GM18951 (cell line): Measurements from ENCODE around the gene MAP3K14.
"Not testable (repeated sequence)": the region's sequence is repeated elsewhere in the genome, so short reads cannot be mapped to it uniquely, and the experiment has no call there.

Experiments used
- POLR2A ChIP-seq: IDR thresholded peaks from 4 replicates; pipeline ENCODE4 v1.6.1; 2011; ENCODE audit warnings: mild to moderate bottlenecking; ENCODE audit not compliant: insufficient read length, insufficient read depth; ENCODE audit errors: extremely low read depth
- in situ Hi-C: fragments of 300-500 bp; cut with MboI; formaldehyde crosslinking; loops from one replicate; pipeline ENCODE4 v1.12.0; 2022; ENCODE audit warnings: low sequenced_read_pairs, mixed read lengths, inconsistent platforms; ENCODE audit not compliant: unreplicated experiment

MAP3K14 gene

DNA sequence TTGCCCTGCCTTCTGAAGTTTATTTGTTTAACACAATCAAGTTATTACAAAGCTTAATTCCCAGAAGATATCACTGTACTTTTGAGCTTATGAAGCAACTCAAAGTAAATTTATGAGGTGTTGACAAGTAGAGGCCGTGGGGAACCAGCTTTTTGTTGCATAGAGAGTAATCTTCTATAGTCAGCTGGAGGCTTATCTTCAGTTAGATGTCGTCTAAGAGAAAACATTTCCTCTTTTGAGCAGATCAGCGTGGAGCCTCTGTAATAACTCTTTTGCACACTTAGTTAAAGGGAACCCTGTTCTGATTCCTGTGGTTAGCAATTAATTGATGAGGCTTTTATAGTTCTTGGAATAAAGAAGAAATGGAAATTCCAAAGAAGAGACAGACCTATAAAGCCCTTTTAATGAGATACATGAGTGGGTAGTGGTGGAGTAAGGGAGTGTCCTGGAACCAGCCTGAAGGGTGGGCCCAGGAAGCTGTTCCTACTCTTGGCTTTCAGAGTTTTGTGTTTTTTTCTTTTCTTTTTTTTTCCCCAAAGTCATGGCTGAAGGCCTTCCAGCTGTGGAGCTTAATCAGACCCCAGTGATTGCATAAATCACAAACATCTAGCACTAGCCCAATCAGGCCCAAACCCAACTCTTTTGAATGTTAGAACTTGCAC is 28.9 kb upstream of the MAP3K14 start:
- TF ChIP-seq POLR2A, result no peak
- in situ Hi-C loops, result no loop called here

DNA sequence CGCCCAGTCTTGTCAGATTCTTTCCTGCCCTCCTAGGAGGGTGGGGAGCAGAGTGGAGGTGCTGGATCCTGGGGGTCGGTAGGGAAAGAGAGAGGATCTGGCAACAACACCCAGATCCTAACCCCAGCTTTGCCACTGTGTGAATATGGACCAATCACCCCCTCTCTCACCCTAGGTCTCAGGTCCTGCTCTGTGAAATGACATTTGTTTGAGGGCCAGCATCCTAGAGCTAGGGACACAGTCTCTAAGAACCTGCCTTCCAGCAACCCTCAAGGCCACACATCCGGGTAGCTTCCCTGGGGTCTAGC is 28.4 kb upstream of the MAP3K14 start:
- in situ Hi-C loops, result no loop called here
- TF ChIP-seq POLR2A, result no peak

DNA sequence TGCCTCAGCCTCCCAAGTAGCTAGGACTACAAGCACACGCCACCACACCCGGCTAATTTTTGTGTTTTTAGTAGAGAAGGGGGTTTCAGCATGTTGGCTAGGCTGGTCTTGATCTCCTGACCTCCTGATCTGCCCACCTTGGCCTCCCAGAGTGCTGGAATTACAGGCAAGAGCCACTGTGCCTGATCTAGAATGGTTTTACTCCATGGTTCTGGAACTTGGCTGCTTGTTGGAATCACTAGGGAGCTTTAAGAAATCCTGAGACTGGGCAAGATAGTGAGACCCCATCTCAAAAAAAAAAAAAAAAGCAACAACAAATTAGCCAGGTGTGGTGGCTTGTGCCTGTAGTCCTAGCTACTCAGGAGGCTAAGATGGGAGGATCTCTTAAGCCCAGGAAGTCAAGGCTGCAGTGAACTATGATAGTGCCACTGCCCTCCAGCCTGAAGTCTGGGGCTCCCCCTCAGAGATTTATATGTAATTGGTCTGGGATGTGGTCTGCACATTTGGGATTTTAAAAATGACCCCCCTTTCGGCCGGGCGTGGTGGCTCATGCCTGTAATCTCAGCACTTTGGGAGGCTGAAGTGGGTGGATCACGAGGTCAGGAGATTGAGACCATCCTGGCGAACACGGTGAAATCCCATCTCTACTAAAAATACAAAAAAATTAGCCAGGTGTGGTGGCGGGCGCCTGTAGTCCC is 27.3 kb upstream of the MAP3K14 start:
- in situ Hi-C loops, result not testable (repeated sequence)

DNA sequence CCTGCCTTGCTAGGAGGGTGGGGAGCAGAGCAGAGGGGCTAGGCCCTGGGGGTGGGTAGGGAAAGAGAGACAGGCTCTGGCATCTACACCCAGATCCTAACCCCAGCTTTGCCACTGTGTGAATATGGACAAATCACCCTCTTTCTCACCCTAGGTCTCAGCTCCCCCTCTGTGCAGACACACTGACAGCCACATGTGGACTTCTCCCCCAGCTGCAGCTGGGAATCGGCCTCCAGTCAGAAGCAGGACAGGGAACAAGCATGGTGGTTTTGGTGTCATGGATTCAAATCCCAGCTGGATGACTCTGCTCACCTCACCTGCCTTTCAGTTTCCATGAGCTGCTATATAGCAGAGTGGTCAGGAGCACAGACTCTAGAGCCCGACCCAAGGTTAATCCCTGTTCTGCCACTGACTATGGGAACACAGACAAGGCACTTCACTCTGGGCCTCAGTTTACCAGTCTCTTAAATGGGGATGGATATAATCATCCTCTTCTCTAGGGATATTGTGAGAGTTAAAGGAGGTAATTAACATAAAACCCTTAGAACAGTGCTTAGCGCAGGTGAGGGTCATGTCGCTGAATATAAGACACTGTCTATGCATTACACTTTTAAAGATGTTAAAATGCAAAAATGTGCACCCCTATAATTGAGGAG is 26.2 kb upstream of the MAP3K14 start:
- TF ChIP-seq POLR2A, result no peak
- in situ Hi-C loops, result no loop called here

DNA sequence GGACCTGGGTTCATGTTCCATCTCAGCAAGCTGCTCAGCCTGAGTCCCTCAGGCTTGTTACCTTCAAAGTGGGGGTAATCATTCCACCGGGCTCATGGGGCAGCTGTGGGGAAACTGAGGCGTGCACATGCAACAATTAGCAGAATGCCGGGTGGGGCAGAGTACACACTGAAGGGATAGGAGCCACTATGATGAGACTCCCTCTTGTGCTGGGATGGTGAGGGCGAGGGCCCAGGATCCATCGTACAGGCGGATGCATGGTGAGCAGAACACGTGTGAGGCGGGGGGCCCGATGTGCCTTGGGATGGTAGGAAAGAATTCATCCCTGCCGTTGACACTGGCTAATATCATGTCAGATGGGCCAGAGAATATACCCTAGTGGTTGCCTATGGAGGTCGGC is 25.5 kb upstream of the MAP3K14 start:
- in situ Hi-C loops, result no loop called here
- TF ChIP-seq POLR2A, result no peak

DNA sequence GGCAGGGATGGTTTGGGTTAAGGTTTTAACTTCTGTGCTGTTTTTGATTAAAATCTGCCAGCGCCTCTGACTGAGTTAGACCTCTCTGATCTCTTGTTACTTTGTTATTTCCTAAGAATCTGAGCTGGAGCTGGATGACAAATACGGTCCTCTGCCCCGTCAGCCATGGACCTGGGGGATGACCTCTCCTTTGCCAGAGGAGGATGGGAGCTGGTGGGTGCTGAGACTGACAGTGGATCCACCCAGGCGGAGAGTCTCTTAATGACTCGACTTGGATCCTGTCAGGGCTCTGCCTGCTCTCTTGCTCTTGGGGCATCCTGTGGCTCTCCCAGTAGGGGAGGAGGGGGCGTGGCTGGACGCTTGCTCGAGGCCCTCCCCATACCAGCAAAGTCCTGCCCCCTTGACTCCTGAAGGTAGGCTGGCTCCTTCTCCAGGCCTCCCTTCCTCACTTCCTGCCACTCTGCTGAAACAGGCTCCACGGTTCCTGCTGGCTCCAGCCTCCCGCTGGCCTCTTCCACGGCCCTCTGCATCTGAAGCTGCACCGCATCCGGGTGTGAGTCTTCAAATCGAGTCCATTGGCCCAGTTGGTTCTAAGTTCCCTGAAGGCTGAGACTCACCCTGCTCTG is 24.8 kb upstream of the MAP3K14 start:
- TF ChIP-seq POLR2A, result no peak
- in situ Hi-C loops, result no loop called here

DNA sequence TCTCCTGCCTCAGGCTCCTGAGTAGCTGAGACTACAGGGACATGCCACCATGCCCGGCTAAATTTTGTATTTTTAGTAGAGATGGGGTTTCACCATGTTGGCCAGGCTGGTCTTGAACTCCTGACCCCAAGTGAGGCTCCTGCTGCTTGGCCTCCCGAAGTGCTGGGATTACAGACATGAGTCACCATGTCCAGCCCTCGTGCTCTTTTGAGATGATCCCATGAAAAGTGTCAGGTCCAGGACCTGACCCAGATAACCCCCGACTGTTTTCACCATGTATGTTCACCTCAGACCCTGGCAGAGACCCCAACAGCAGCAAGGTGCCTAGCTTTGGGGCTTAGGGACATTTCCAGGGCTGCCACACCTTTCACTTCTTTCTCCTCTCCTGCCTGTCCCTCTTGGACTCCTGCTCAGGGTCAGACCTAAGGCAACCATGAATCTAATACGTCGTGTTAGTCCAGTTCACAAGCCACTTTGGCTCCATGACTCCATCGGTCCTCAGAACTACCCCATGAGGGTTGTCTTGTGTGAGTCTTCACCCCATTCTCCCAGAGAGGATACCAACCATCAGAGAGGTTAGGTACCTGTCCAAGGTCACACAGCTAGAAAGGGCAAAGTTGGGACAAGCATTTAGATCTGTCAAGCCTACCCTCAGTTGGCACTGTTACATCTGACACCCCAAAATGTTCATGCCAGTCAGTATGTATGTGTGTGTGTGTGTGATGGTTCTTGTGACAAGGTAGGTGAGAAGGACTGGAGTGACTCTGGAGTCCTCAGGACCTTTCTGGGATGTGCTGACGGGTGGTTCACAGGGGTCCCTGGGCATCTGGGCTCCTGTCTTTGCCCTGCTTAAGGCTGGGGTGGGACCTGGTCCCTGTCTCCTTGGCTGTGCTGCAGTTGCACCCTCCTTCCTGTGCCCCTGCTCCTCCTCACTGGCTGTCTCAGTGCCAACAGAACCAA is 23.1 kb upstream of the MAP3K14 start:
- no peak for TF ChIP-seq POLR2A
- in situ Hi-C loops, result no loop called here

DNA sequence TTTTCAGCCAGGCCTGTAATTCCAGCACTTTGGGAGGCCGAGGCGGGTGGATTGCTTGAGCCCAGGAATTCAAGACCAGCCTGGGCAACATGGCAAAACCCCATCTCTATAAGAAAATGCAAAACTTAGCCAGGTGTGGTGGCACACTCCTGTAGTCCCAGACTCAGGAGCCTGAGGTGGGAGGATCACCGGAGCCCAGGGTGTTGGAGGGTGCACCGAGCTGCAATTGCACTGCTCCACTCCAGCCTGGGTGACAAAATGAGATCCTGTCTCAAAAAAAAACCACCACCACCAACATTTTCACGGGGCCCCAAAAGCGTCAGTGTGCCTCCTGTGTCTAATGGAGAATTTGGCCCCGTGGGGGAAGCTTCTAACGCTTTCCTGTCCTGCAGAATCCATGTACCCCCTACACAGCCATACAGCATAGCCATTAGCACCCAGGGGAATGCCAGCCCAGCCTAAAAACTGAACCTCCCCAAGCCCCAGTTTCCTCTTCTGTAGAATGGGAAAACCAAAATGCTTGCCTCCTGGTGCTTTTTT is 22.2 kb upstream of the MAP3K14 start:
- in situ Hi-C loops, result no loop called here
- no peak for TF ChIP-seq POLR2A

DNA sequence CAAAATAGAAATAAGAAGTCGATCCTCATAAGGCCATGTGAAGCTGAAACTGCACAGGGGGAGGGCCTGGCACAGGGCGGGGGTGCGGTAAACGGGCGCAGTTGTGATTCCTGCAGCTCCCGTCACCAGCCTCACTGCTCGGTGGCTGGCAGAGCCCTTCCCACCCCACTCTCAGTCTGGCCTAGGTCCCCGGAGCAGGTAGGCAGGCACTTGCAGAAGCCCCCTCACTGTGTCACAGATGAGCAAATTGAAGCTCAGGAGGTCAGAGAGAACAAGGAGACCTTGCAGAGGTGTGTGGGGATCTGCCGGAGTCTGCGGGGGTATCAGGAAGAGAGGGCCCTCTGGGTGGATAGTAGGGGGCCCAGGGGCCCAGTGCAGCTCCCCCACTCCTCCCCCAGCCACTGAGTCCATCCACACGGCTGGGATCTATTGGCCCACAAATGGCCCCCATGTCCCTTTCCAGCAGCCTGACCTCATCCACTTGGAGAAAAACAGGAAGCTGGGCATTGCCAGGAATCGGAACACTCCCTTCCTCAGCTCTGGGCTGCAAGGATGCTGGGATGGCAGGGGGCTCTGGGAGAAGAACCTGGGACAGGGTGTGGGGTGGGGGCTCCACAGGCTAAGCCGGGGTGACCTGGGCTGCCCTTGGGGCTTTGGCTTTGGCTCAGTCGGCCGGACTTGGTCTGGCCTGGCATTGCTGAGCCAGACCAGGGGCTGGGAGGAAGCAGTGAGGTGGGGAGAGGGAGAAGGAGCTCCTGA is 21.4 kb upstream of the MAP3K14 start:
- in situ Hi-C loops, result no loop called here
- TF ChIP-seq POLR2A, result no peak

DNA sequence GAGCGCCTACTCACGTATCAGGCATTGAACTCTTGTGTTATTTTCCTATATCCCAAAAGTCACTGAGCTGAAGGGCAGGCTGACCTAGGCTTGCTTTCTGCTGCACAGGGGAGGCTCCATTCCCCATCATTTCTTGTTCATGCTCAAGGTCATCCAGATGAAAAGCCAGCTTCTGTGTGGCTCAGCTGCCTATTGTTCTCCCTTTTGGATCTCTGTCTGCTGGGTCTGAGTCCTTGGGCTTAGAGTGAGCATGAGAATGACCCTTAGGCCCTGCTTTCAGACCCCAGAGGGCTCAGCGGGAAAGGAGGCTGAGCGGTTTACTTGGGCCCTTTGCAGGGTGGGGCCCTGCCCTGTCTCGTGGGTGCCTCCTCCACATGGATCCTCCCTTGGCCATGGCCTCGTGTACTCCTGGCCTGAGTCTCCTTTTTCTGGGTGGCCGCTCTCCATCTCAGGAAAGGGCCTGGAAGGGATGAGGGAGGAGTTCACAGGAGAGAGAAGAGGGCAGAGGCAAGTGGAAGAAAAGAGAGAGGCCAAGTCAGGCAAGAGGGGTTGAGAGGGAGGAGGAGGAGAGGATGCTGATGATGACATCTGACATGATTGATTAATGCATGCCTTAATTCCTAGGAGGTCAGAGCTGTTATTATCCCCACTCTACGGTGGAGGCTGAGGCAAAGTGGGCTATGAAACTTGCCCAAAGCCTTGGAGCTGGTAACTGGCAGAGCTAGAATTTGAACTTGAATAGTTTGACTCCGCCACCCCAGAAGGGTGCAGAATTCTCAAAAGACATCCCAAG is 19.8 kb upstream of the MAP3K14 start:
- no peak for TF ChIP-seq POLR2A
- in situ Hi-C loops, result no loop called here

DNA sequence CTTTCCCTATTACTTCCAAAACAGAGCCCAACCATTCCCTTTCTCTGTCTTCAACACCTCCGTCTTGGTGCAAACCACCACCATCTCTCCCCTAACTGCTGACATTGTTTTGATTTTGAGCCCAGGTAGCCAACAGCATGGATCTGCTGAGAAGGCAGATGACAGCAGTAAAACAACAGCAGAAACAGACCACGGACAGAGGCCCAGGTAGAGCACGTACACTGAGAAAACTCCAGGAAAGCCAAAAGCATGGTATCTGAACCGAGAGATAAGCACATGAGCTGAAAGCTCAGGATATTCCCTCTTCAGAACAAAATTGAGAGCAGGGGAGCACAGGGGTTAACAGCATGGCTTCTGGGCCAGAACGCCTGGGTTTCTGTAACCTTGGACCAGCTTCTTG is 18.9 kb upstream of the MAP3K14 start:
- no peak for TF ChIP-seq POLR2A
- in situ Hi-C loops, result no loop called here
